NCI-H446 (cell line): Measurements from ENCODE around the gene MC5R.
"Not testable (repeated sequence)": the region's sequence is repeated elsewhere in the genome, so short reads cannot be mapped to it uniquely, and the experiment has no call there.

Source experiments
- DNase-seq, 2 experiments: peaks; one replicate each; lab custom pipeline; 2025; lab: John Stamatoyannopoulos, UW

Gene MC5R

GRCh38 chr18:13849791-13850190, 25.8 kb downstream of the MC5R start:
- DNase-seq: no peak

DNA sequence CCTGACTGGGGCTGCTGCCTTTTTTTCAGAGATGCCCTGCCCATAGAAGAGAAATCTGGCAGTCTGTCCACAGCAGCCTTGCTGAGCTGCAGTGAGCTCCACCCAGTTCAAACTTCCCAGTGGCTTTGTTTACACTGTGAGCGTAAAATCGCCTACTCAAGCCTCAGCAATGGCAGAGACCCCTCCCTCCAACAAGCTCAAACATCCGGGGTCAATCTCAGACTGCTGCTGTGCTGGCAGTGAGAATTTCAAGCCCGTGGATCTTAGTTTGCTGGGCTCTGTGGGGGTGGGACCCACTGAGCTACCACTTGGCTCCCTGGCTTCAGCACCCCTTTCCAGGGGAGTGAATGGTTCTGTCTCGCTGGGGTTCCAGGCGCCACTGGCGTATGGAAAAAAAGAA, 38.9 kb downstream of the MC5R start:
- DNase-seq: not testable (repeated sequence)

GRCh38 chr18:13868501-13869271, 44.7 kb downstream of the MC5R start:
- DNase-seq: no peak

DNA sequence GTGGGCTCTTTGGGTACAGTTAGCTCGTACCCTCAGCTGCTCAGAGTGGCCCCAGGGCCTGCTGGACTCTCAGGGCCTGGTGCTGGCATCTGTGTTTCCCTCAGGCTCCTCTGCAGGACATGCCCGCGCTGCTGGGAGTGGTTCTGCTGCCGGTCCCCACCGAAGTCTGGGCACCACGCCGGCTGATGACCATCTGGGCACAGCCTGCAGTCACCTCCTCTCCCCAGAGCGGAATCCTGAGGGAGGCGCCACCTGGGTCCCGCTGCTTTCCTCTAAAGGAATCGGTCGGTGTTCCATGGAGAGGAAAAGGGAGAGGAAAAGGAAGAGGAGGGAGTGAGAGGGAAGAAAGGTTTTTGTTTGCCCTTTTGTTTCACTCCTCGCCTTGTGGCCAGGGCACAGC, 47.8 kb downstream of the MC5R start:
- DNase-seq: no peak

- no peak for DNase-seq
These were observed 48.4 kb downstream of the MC5R start for GRCh38 chr18:13872373-13872772.

DNA sequence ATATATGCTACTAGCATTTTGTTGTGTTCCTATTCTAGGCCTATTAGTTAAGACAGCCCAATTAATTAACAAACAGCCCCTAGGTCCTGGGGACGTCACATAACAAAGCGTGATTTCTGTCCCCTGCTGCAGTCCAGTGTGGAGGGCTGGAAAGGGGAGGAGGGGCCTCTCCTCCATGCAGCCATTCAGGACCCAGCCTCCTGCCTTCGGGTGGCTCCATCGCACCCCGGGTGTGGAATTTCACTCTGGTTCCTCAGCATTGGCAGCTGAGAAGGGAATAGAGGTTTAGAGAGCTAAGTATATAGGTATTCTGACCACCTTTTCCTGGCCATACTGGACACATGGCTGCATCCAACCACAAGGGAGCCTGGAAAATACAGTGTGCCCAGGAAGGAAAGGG, 49.0 kb downstream of the MC5R start:
- DNase-seq: no peak

GRCh38 chr18:13874558-13874957, 50.6 kb downstream of the MC5R start:
- DNase-seq: no peak
